Panc1 (cell line): ENCODE results near the gene GPR152. TPM values are rescaled to one million over a fixed set of nuclear protein-coding genes. Genes with fewer than 3 reads are reported as not detected.

ENCODE experiments used
- ATAC-seq: fragments of 200-7000 bp; cut with Tn5 transposase; 2 replicates; pipeline ENCODE4 v1.9.1; 2020; ENCODE audit warnings: mild to moderate bottlenecking, moderate library complexity
- BruUV-seq: library from RNA; stranded (reverse); fragments of 400-500 nt; replicated peaks from 2 replicates; lab custom pipeline; 2021; lab: Mats Ljungman, UMichigan
- CTCF ChIA-PET: fragments of 300-600 bp; sonication (Branson Sonifier 250); formaldehyde crosslinking; loops from one replicate; lab custom pipeline; 2022; ENCODE audit warnings: antibody characterized with exemption; lab: Charles Lee
- POLR2A ChIA-PET: fragments of 300-600 bp; sonication (Branson Sonifier 250); formaldehyde crosslinking; loops from one replicate; lab custom pipeline; 2022; ENCODE audit warnings: antibody characterized with exemption; lab: Charles Lee
- DNase-seq: peaks from one replicate; pipeline ENCODE4 v3.0.0-alpha.2; 2010; ENCODE audit warnings: low read depth, low spot score
- H3K27ac ChIP-seq: 2 replicates; pipeline ENCODE4 v1.5.1; 2011; ENCODE audit warnings: mild to moderate bottlenecking, low read length, inconsistent platforms
- H3K27me3 ChIP-seq: fragments of 200-500 bp; sonication (Bioruptor generic); 2 replicates; pipeline ENCODE4 v1.6.0; 2014; ENCODE audit warnings: low read length, inconsistent platforms; ENCODE audit not compliant: control insufficient read depth, insufficient read depth
- H3K36me3 ChIP-seq: fragments of 200-500 bp; sonication (Bioruptor generic); 2 replicates; pipeline ENCODE4 v1.5.1; 2014; ENCODE audit warnings: inconsistent platforms, mild to moderate bottlenecking, low read length, moderate library complexity; ENCODE audit not compliant: control insufficient read depth, insufficient read depth
- H3K4me1 ChIP-seq: 2 replicates; pipeline ENCODE4 v1.5.1; 2011; ENCODE audit warnings: inconsistent platforms, mild to moderate bottlenecking, low read length, moderate library complexity; ENCODE audit not compliant: control insufficient read depth, insufficient read depth
- H3K4me3 ChIP-seq, 2 experiments: 2 replicates each; pipeline ENCODE4 v1.5.1; 2011 to 2012; ENCODE audit warnings: low read depth in 2 of 2, low read length in 2 of 2, mild to moderate bottlenecking in 2 of 2, inconsistent platforms in 1 of 2, moderate library complexity in 1 of 2
- H3K9me3 ChIP-seq: fragments of 200-500 bp; sonication (Bioruptor generic); 2 replicates; pipeline ENCODE4 v1.5.1; 2014; ENCODE audit warnings: low read depth, mild to moderate bottlenecking, inconsistent platforms, low read length, moderate library complexity; ENCODE audit not compliant: control insufficient read depth, insufficient read depth
- POLR2AphosphoS5 ChIP-seq: IDR thresholded peaks from 2 replicates; pipeline ENCODE4 v1.6.1; 2012; ENCODE audit warnings: mild to moderate bottlenecking, low read depth, low read length, moderate library complexity
- SIN3A ChIP-seq: IDR thresholded peaks from 2 replicates; pipeline ENCODE4 v1.6.1; 2012; ENCODE audit warnings: low read depth, mild to moderate bottlenecking, low read length, moderate library complexity, borderline replicate concordance; ENCODE audit not compliant: insufficient read depth
- TCF7L2 ChIP-seq: IDR thresholded peaks from 2 replicates; pipeline ENCODE4 v1.6.1; 2011; ENCODE audit warnings: mild to moderate bottlenecking, low read depth, low read length, inconsistent platforms
- in situ Hi-C: cut with HindIII; loops from 2 replicates; pipeline ENCODE4 v1.10.0; 2016; ENCODE audit warnings: low sequenced_read_pairs, low pct_unique_long_range_greater_than_20kb
- intact Hi-C: fragments of 100-400 bp; cut with micrococcal nuclease; formaldehyde crosslinking; loops from one replicate; pipeline ENCODE4 v1.10.0; 2022; ENCODE audit not compliant: unreplicated experiment
- total RNA-seq: library from RNA; stranded (reverse); gene quantifications from one replicate; pipeline ENCODE4 v1.2.1, GENCODE V29; 2021; ENCODE audit not compliant: unreplicated experiment
- TF ChIP-seq, protein P1 (sequence below): fragments of 450-650 bp; IDR thresholded peaks from 2 replicates; pipeline ENCODE4 v1.5.1; 2017; ENCODE audit warnings: mild to moderate bottlenecking
- TF ChIP-seq, protein P2 (sequence below), 2 experiments: IDR thresholded peaks; 2 replicates each; pipeline ENCODE4 v1.6.1; 2011 to 2012; ENCODE audit warnings: low read depth in 2 of 2, control low read depth in 1 of 2, low read length in 1 of 2, mild to moderate bottlenecking in 1 of 2, moderate library complexity in 1 of 2; ENCODE audit not compliant: insufficient read depth in 1 of 2

GPR152 gene
- total RNA-seq, 1 experiment from 2014 or later, result not detected

DNA sequence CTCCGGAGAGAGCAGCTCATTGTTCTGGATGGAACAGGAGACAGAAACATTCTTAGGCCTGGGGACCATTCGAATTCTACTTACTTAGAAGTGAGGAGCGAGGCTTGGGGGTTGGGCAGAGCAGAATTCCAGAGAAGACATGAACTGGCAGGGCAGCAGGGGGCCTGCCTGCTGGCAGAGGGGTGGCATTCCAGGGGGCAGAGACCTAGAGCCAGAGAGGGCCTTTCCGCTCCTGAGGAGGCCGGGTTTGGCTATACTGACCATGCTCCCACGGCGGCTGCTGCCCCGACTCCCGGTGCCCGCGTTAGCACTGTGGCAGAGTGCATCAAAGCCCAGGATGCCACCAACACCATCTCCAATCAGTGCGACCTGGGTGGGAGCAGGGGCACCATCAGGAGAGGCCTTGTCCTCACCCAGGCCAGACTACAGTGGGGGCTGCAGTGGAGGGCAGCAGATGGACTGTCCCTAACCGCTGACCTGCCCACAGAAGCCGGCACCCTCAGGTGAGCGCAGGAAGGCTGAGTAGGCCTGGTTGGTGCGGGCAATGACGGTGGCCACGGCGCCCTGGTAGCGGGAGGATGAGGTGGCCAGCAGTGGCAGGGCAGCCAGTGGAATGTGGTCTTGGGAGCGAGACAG is 45.2 kb upstream of the GPR152 start:
- intact Hi-C loops (no loop called here), in situ Hi-C loops (no loop called here)
- ATAC-seq (no peak), DNase-seq (no peak)
- Histone ChIP-seq H3K27me3 (no peaks in the 10 kb centered on the region), H3K27ac (no peak overlapping the region), H3K4me1 (no peaks in the 10 kb centered on the region), H3K9me3 (no peaks in the 10 kb centered on the region), H3K36me3 (no peaks in the 10 kb centered on the region), H3K4me3 (no peak overlapping the region)
- BruUV-seq, result no TSS peak
- CTCF ChIA-PET, result no interaction called here
- TF ChIP-seq SIN3A (no peak), TCF7L2 (no peak), POLR2AphosphoS5 (no peak)
- TF ChIP-seq, protein P1, sequence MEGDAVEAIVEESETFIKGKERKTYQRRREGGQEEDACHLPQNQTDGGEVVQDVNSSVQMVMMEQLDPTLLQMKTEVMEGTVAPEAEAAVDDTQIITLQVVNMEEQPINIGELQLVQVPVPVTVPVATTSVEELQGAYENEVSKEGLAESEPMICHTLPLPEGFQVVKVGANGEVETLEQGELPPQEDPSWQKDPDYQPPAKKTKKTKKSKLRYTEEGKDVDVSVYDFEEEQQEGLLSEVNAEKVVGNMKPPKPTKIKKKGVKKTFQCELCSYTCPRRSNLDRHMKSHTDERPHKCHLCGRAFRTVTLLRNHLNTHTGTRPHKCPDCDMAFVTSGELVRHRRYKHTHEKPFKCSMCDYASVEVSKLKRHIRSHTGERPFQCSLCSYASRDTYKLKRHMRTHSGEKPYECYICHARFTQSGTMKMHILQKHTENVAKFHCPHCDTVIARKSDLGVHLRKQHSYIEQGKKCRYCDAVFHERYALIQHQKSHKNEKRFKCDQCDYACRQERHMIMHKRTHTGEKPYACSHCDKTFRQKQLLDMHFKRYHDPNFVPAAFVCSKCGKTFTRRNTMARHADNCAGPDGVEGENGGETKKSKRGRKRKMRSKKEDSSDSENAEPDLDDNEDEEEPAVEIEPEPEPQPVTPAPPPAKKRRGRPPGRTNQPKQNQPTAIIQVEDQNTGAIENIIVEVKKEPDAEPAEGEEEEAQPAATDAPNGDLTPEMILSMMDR, result no peak
- TF ChIP-seq, protein P2, sequence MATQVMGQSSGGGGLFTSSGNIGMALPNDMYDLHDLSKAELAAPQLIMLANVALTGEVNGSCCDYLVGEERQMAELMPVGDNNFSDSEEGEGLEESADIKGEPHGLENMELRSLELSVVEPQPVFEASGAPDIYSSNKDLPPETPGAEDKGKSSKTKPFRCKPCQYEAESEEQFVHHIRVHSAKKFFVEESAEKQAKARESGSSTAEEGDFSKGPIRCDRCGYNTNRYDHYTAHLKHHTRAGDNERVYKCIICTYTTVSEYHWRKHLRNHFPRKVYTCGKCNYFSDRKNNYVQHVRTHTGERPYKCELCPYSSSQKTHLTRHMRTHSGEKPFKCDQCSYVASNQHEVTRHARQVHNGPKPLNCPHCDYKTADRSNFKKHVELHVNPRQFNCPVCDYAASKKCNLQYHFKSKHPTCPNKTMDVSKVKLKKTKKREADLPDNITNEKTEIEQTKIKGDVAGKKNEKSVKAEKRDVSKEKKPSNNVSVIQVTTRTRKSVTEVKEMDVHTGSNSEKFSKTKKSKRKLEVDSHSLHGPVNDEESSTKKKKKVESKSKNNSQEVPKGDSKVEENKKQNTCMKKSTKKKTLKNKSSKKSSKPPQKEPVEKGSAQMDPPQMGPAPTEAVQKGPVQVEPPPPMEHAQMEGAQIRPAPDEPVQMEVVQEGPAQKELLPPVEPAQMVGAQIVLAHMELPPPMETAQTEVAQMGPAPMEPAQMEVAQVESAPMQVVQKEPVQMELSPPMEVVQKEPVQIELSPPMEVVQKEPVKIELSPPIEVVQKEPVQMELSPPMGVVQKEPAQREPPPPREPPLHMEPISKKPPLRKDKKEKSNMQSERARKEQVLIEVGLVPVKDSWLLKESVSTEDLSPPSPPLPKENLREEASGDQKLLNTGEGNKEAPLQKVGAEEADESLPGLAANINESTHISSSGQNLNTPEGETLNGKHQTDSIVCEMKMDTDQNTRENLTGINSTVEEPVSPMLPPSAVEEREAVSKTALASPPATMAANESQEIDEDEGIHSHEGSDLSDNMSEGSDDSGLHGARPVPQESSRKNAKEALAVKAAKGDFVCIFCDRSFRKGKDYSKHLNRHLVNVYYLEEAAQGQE (IDR thresholded peaks at IDR 0.05; ENCODE audit: insufficient read depth in 1 of 2, low read depth in 2 of 2, low read length in 1 of 2), result no peak
- POLR2A ChIA-PET, result interaction anchor here (0.6 kb wide), 1 partner anchor 54 kb away, joined by 5 read pairs; the partner anchor contains the start of gene CORO1B

DNA sequence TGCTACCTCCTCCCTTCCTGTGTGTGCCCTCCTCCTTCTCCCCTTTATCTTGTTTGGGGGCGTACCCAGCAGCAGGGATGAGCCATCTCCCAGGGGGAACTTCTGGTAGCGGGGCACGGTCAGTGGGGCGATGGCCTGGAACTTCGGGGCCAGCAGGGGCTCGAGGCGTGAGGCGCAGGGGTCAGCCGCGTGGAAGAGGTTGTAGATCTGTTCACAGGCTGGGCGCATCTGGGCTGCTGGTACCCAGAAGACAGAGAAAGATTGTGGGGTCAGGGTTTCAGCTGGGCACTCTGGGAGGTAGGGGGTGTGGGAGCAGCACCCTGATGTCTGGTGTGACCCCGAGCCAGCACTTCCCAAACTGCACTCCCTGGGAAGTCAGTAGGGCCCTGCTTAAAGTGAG is 43.6 kb upstream of the GPR152 start:
- Histone ChIP-seq H3K27ac (no peak overlapping the region), H3K9me3 (no peaks in the 10 kb centered on the region), H3K4me1 (no peaks in the 10 kb centered on the region; the same call in 1 of the 2 replicates), H3K36me3 (no peaks in the 10 kb centered on the region), H3K4me3 (no peak overlapping the region), H3K27me3 (no peaks in the 10 kb centered on the region)
- in situ Hi-C loops, result no loop called here
- ChIA-PET CTCF (no interaction called here), POLR2A (no interaction called here)
- no TSS peak for BruUV-seq
- DNase-seq, result no peak
- intact Hi-C loops, result no loop called here
- TF ChIP-seq, protein P2 (IDR thresholded peaks at IDR 0.05; ENCODE audit: insufficient read depth in 1 of 2, low read depth in 2 of 2, low read length in 1 of 2), result no peak
- no peak for TF ChIP-seq SIN3A
- TF ChIP-seq, protein P1, result no peak
- no peak for TF ChIP-seq POLR2AphosphoS5
- no peak for TF ChIP-seq TCF7L2
- ATAC-seq, result no peak
